SK-N-SH (cell line): Measurements from ENCODE around the gene CASK. TPM values are rescaled to one million over a fixed set of nuclear protein-coding genes. Genes with fewer than 3 reads are reported as not detected.

Experiments used
- CTCF ChIA-PET: fragments of 300-600, 350-600 bp; formaldehyde crosslinking; extraction: SDS; loops from one replicate; lab custom pipeline; 2021; lab: Yijun Ruan, JAX
- POLR2A ChIA-PET: fragments of 350-600 bp; sonication (Branson Sonifier 250); formaldehyde crosslinking; extraction: SDS; loops from one replicate; lab custom pipeline; 2020; ENCODE audit warnings: antibody characterized with exemption, inconsistent platforms; lab: Yijun Ruan, JAX
- DNase-seq: peaks from one replicate; pipeline ENCODE4 v3.0.0; 2012
- H2AFZ ChIP-seq: fragments of 200-600 bp; sonication (generic); 2 replicates; pipeline ENCODE4 v1.8.1; 2016; ENCODE audit warnings: antibody characterized with exemption, mild to moderate bottlenecking, low read depth
- H3F3A ChIP-seq: fragments of 200-600 bp; sonication (generic); replicated peaks from 2 replicates; pipeline ENCODE3; 2016; ENCODE audit warnings: antibody characterized with exemption, mild to moderate bottlenecking; ENCODE audit not compliant: insufficient read depth
- H3K27ac ChIP-seq, 2 experiments: fragments of 200-500 bp in 1 of 2; fragments of 200-600 bp in 1 of 2; sonication (Bioruptor generic) in 1 of 2; sonication (generic), shearing (Covaris generic) in 1 of 2; 2 replicates each; pipeline versions ENCODE4 v1.5.1 to v1.6.1; 2014 to 2016; ENCODE audit warnings: low read depth in 2 of 2, inconsistent platforms in 1 of 2, low read length in 1 of 2, mild to moderate bottlenecking in 1 of 2, mixed read lengths in 1 of 2
- H3K27me3 ChIP-seq: fragments of 200-600 bp; sonication (generic), shearing (Covaris generic); 2 replicates; pipeline ENCODE4 v1.6.1; 2016; ENCODE audit warnings: mixed run types; ENCODE audit not compliant: insufficient read depth
- H3K36me3 ChIP-seq, 2 experiments: fragments of 200-500 bp in 1 of 2; fragments of 200-600 bp in 1 of 2; sonication (Bioruptor generic) in 1 of 2; sonication (generic) in 1 of 2; replicated peaks in 1 of 2; 2 replicates each; pipeline versions ENCODE3 to v1.5.1; 2014 to 2016; ENCODE audit warnings: low read length in 1 of 2, mild to moderate bottlenecking in 1 of 2; ENCODE audit not compliant: insufficient read depth in 2 of 2, control insufficient read depth in 1 of 2
- H3K4me1 ChIP-seq, 2 experiments: fragments of 200-500 bp in 1 of 2; fragments of 200-600 bp in 1 of 2; sonication (Bioruptor generic) in 1 of 2; sonication (generic), shearing (Covaris generic) in 1 of 2; 2 replicates each; pipeline versions ENCODE4 v1.5.1 to v1.6.1; 2014 to 2016; ENCODE audit warnings: low read depth in 1 of 2, low read length in 1 of 2, mixed run types in 1 of 2; ENCODE audit not compliant: insufficient read depth in 2 of 2, control insufficient read depth in 1 of 2
- H3K4me2 ChIP-seq: fragments of 200-600 bp; sonication (generic), shearing (Covaris generic); 2 replicates; pipeline ENCODE4 v1.6.1; 2017; ENCODE audit warnings: mixed run types
- H3K4me3 ChIP-seq, 2 experiments: fragments of 200-500 bp in 1 of 2; fragments of 200-600 bp in 1 of 2; sonication (Bioruptor generic) in 1 of 2; sonication (generic), shearing (Covaris generic) in 1 of 2; 2 replicates each; pipeline versions ENCODE4 v1.5.1 to v1.8.1; 2014 to 2016; ENCODE audit warnings: low read depth in 2 of 2, inconsistent platforms in 1 of 2, low read length in 1 of 2, mild to moderate bottlenecking in 1 of 2, mixed read lengths in 1 of 2, moderate library complexity in 1 of 2
- H3K79me2 ChIP-seq: fragments of 200-600 bp; sonication (generic); 2 replicates; pipeline ENCODE4 v1.8.1; 2017; ENCODE audit warnings: mild to moderate bottlenecking; ENCODE audit not compliant: insufficient read depth
- H3K9ac ChIP-seq: fragments of 200-600 bp; sonication (generic); 2 replicates; pipeline ENCODE4 v1.6.1; 2017; ENCODE audit warnings: mixed run types
- H3K9me2 ChIP-seq: fragments of 200-600 bp; sonication (generic); 2 replicates; pipeline ENCODE4 v1.6.1; 2017; ENCODE audit warnings: mixed run types
- H3K9me3 ChIP-seq: fragments of 200-600 bp; sonication (generic); 2 replicates; pipeline ENCODE4 v1.6.1; 2017; ENCODE audit warnings: mixed run types, mild to moderate bottlenecking, moderate library complexity
- H4K20me1 ChIP-seq: fragments of 200-600 bp; sonication (generic); 2 replicates; pipeline ENCODE4 v1.6.1; 2017; ENCODE audit warnings: mild to moderate bottlenecking, mixed run types; ENCODE audit not compliant: insufficient read depth
- CHD2 ChIP-seq: fragments of 150-350 bp; IDR thresholded peaks from 2 replicates; pipeline ENCODE4 v1.6.1; 2018; ENCODE audit warnings: low read length; ENCODE audit not compliant: partially characterized antibody
- ELF1 ChIP-seq: IDR thresholded peaks from 2 replicates; pipeline ENCODE4 v1.4.0; 2012
- EP300 ChIP-seq, 2 experiments: IDR thresholded peaks; 2 replicates each; pipeline versions ENCODE4 v1.4.0 to v1.6.1; 2012; ENCODE audit warnings: borderline replicate concordance in 1 of 2, low read depth in 1 of 2, low read length in 1 of 2
- FOSL2 ChIP-seq: IDR thresholded peaks from 2 replicates; pipeline ENCODE4 v1.4.0; 2012; ENCODE audit warnings: low read depth, mild to moderate bottlenecking, moderate library complexity, borderline replicate concordance
- FOXJ3 ChIP-seq: sonication (generic); formaldehyde crosslinking; IDR thresholded peaks from 2 replicates; pipeline ENCODE4 v1.5.1; 2020; ENCODE audit warnings: mild to moderate bottlenecking, missing genetic modification reagents
- GABPA ChIP-seq: IDR thresholded peaks from 2 replicates; pipeline ENCODE4 v1.4.0; 2012; ENCODE audit warnings: low read depth, mild to moderate bottlenecking
- JUND ChIP-seq: IDR thresholded peaks from 2 replicates; pipeline ENCODE4 v1.4.0; 2012
- MXI1 ChIP-seq: IDR thresholded peaks from 2 replicates; pipeline ENCODE4 v1.6.1; 2012; ENCODE audit warnings: mild to moderate bottlenecking, low read depth, low read length, improper control_type of control experiment
- RCOR1 ChIP-seq: fragments of 150-350 bp; IDR thresholded peaks from 2 replicates; pipeline ENCODE4 v1.6.1; 2017; ENCODE audit warnings: antibody characterized with exemption, low read length
- RFX5 ChIP-seq: IDR thresholded peaks from 2 replicates; pipeline ENCODE4 v1.6.1; 2012; ENCODE audit warnings: mild to moderate bottlenecking, improper control_type of control experiment, low read length
- SIN3A ChIP-seq: IDR thresholded peaks from 2 replicates; pipeline ENCODE4 v1.6.1; 2012; ENCODE audit warnings: low read depth, mild to moderate bottlenecking, low read length, moderate library complexity, borderline replicate concordance
- TAF1 ChIP-seq: IDR thresholded peaks from 2 replicates; pipeline ENCODE4 v1.6.1; 2012; ENCODE audit warnings: low read depth, mild to moderate bottlenecking, low read length, moderate library complexity, borderline replicate concordance
- TCF12 ChIP-seq: IDR thresholded peaks from 2 replicates; pipeline ENCODE4 v1.4.0; 2012
- TEAD4 ChIP-seq: IDR thresholded peaks from 2 replicates; pipeline ENCODE4 v1.4.0; 2012; ENCODE audit warnings: mild to moderate bottlenecking, borderline replicate concordance; ENCODE audit not compliant: insufficient read depth
- YY1 ChIP-seq: IDR thresholded peaks from 2 replicates; pipeline ENCODE4 v1.4.0; 2012; ENCODE audit warnings: low read depth, mild to moderate bottlenecking
- WGBS: methylation state at CpG from one replicate; pipeline ENCODE4 v1.1.6; 2017; ENCODE audit warnings: low lambda C conversion rate; 5-methylcytosine and 5-hydroxymethylcytosine counted together
- polyA plus RNA-seq, 3 experiments: library from polyadenylated mRNA; depleted of rRNA; stranded (reverse); fragments of >200 nt; gene quantifications; 2 replicates each; pipeline ENCODE4 v1.2.3, GENCODE V29; 2012
- TF ChIP-seq, protein P1 (sequence below): IDR thresholded peaks from 2 replicates; pipeline ENCODE4; 2012
- TF ChIP-seq, protein P2 (sequence below): IDR thresholded peaks from 2 replicates; pipeline ENCODE4 v1.4.0; 2012; ENCODE audit warnings: low read depth, borderline replicate concordance
- TF ChIP-seq, protein P3 (sequence below): fragments of 150-350 bp; IDR thresholded peaks from 2 replicates; pipeline ENCODE4 v1.6.1; 2016; ENCODE audit warnings: mild to moderate bottlenecking, low read depth, low read length
- TF ChIP-seq, protein P4 (sequence below): fragments of 150-350 bp; IDR thresholded peaks from 2 replicates; pipeline ENCODE4 v1.6.1; 2017; ENCODE audit warnings: antibody characterized with exemption, low read length, low read depth, borderline replicate concordance

CASK gene
- polyA plus RNA-seq, 1 of the 3 experiments (the other 2 are of a cell fraction), result 7.0 TPM

DNA sequence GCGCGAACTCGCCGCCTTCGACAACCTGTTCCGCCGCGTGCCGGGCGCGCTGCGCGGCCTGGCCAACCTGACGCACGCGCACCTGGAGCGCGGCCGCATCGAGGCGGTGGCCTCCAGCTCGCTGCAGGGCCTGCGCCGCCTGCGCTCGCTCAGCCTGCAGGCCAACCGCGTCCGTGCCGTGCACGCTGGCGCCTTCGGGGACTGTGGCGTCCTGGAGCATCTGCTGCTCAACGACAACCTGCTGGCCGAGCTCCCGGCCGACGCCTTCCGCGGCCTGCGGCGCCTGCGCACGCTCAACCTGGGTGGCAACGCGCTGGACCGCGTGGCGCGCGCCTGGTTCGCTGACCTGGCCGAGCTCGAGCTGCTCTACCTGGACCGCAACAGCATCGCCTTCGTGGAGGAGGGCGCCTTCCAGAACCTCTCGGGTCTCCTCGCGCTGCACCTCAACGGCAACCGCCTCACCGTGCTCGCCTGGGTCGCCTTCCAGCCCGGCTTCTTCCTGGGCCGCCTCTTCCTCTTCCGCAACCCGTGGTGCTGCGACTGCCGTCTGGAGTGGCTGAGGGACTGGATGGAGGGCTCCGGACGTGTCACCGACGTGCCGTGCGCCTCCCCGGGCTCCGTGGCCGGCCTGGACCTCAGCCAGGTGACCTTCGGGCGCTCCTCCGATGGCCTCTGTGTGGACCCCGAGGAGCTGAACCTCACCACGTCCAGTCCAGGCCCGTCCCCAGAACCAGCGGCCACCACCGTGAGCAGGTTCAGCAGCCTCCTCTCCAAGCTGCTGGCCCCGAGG, 449.2 kb downstream of the CASK start:
- no peaks in the 10 kb centered on the region for H3K9me3 ChIP-seq
- no peaks in the 10 kb centered on the region for H3K4me1 ChIP-seq
- H3K36me3 ChIP-seq, result no peaks in the 10 kb centered on the region
- no peak overlapping the region for H3K4me2 ChIP-seq
- ChIA-PET CTCF (no interaction called here), POLR2A (no interaction called here)
- H3K4me3 ChIP-seq, result no peak overlapping the region
- H4K20me1 ChIP-seq, result no peaks in the 10 kb centered on the region
- DNase-seq, result no peak
- H2AFZ ChIP-seq, result no peak overlapping the region
- TF ChIP-seq CHD2 (no peak), FOSL2 (no peak), EP300 (IDR thresholded peaks at IDR 0.05; ENCODE audit: borderline replicate concordance in 1 of 2, low read depth in 1 of 2, low read length in 1 of 2) (no peak), RCOR1 (no peak), TCF12 (no peak), TAF1 (no peak), RFX5 (no peak), ELF1 (no peak), GABPA (no peak)
- TF ChIP-seq, protein P1, sequence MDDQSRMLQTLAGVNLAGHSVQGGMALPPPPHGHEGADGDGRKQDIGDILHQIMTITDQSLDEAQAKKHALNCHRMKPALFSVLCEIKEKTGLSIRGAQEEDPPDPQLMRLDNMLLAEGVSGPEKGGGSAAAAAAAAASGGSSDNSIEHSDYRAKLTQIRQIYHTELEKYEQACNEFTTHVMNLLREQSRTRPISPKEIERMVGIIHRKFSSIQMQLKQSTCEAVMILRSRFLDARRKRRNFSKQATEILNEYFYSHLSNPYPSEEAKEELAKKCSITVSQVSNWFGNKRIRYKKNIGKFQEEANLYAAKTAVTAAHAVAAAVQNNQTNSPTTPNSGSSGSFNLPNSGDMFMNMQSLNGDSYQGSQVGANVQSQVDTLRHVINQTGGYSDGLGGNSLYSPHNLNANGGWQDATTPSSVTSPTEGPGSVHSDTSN, result no peak
- TF ChIP-seq, protein P2, sequence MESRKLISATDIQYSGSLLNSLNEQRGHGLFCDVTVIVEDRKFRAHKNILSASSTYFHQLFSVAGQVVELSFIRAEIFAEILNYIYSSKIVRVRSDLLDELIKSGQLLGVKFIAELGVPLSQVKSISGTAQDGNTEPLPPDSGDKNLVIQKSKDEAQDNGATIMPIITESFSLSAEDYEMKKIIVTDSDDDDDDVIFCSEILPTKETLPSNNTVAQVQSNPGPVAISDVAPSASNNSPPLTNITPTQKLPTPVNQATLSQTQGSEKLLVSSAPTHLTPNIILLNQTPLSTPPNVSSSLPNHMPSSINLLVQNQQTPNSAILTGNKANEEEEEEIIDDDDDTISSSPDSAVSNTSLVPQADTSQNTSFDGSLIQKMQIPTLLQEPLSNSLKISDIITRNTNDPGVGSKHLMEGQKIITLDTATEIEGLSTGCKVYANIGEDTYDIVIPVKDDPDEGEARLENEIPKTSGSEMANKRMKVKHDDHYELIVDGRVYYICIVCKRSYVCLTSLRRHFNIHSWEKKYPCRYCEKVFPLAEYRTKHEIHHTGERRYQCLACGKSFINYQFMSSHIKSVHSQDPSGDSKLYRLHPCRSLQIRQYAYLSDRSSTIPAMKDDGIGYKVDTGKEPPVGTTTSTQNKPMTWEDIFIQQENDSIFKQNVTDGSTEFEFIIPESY, result no peak
- no peaks in the 10 kb centered on the region for H3K79me2 ChIP-seq
- no peaks in the 10 kb centered on the region for H3K9me2 ChIP-seq
- H3K27ac ChIP-seq, result no peak overlapping the region
- 91% methylated on average over 43 of the region's 91 CpGs for WGBS
- H3K27me3 ChIP-seq, result peaks cover 9% of the 10 kb centered on the region; the same call in 1 of the 2 replicates
- H3K9ac ChIP-seq, result no peak overlapping the region
- H3F3A ChIP-seq, result no peaks in the 10 kb centered on the region

DNA sequence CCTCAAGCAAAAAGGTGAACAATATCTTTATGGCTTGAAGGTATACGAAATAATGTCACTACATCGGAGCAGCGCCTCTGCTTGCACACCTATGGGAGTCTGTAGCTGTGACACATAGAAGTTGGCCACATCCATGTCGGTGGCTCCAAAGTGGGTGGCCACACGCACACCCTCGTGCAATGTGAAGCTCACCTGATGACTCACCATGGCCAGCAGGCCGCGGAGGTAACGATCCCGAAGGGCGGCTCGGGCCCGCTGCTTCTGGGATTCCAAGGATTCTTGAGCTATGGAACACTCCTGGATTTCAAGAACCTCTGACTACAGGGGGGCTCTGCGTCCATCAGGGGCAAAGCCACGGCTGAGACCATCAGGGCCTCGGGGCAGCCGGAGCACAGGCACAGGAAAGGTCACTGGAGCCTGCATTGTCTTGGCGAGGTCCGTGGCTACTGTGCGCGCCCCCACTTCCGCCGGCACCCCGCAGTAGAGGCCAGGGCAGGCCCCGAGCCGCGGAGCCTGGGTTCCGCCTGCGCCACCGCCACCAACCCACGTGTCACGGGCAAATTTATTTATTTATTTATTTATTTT, 451.0 kb downstream of the CASK start:
- H2AFZ ChIP-seq, result no peak overlapping the region
- H3K27me3 ChIP-seq, result peaks cover 6% of the 10 kb centered on the region; the same call in 1 of the 2 replicates
- no peak overlapping the region for H3K27ac ChIP-seq
- H3K4me1 ChIP-seq, result no peaks in the 10 kb centered on the region
- no peaks in the 10 kb centered on the region for H3F3A ChIP-seq
- ChIA-PET POLR2A (no interaction called here), CTCF (no interaction called here)
- no peak overlapping the region for H3K4me2 ChIP-seq
- H3K9ac ChIP-seq, result no peak overlapping the region
- no peak overlapping the region for H3K4me3 ChIP-seq
- H3K36me3 ChIP-seq, result no peaks in the 10 kb centered on the region
- no peaks in the 10 kb centered on the region for H3K9me2 ChIP-seq
- H3K79me2 ChIP-seq, result no peaks in the 10 kb centered on the region
- no peak for DNase-seq
- no peaks in the 10 kb centered on the region for H3K9me3 ChIP-seq
- 72% methylated on average over 24 of the region's 32 CpGs for whole genome bisulfite sequencing
- H4K20me1 ChIP-seq, result no peaks in the 10 kb centered on the region
- no peak for TF ChIP-seq YY1
- no peak for TF ChIP-seq GABPA
- TF ChIP-seq JUND, result no peak
- TF ChIP-seq TCF12, result no peak
- TF ChIP-seq, protein P3, sequence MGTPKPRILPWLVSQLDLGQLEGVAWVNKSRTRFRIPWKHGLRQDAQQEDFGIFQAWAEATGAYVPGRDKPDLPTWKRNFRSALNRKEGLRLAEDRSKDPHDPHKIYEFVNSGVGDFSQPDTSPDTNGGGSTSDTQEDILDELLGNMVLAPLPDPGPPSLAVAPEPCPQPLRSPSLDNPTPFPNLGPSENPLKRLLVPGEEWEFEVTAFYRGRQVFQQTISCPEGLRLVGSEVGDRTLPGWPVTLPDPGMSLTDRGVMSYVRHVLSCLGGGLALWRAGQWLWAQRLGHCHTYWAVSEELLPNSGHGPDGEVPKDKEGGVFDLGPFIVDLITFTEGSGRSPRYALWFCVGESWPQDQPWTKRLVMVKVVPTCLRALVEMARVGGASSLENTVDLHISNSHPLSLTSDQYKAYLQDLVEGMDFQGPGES, result no peak
- TF ChIP-seq RCOR1, result no peak
- no peak for TF ChIP-seq TEAD4
- no peak for TF ChIP-seq SIN3A
- TF ChIP-seq, protein P4, sequence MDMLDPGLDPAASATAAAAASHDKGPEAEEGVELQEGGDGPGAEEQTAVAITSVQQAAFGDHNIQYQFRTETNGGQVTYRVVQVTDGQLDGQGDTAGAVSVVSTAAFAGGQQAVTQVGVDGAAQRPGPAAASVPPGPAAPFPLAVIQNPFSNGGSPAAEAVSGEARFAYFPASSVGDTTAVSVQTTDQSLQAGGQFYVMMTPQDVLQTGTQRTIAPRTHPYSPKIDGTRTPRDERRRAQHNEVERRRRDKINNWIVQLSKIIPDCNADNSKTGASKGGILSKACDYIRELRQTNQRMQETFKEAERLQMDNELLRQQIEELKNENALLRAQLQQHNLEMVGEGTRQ, result no peak
- TF ChIP-seq EP300 (IDR thresholded peaks at IDR 0.05; ENCODE audit: borderline replicate concordance in 1 of 2, low read depth in 1 of 2, low read length in 1 of 2), result no peak
- TF ChIP-seq, protein P2, result no peak
- no peak for TF ChIP-seq MXI1
- no peak for TF ChIP-seq FOXJ3
